Endothelial cell of umbilical vein (primary cell): ENCODE results near the gene C1orf116. TPM values are rescaled to one million over a fixed set of nuclear protein-coding genes. Genes with fewer than 3 reads are reported as not detected.

Experiments used
- BruUV-seq: library from RNA; stranded (reverse); fragments of 400-500 nt; replicated peaks from 2 replicates; lab custom pipeline; 2021; lab: Mats Ljungman, UMichigan
- CTCF ChIA-PET: fragments of 300-600, 350-600 bp; sonication (Branson Sonifier 250); formaldehyde crosslinking; loops from one replicate; lab custom pipeline; 2021; ENCODE audit warnings: antibody characterized with exemption, inconsistent platforms; lab: Charles Lee
- POLR2A ChIA-PET: fragments of 300-600, 350-600 bp; sonication (Branson Sonifier 250); formaldehyde crosslinking; loops from one replicate; lab custom pipeline; 2021; ENCODE audit warnings: antibody characterized with exemption, inconsistent platforms; lab: Charles Lee
- DNase-seq: peaks from one replicate; pipeline ENCODE4 v3.0.0-alpha.2; 2011; ENCODE audit warnings: low read depth, low spot score
- FAIRE-seq: peaks from 2 replicates; lab custom pipeline; 2011; peaks lifted over from hg19 to GRCh38; lab: Jason Lieb, UNC
- H2AFZ ChIP-seq: 2 replicates; pipeline ENCODE4 v1.6.0; 2012; ENCODE audit warnings: low read depth, low read length, control low read depth, inconsistent platforms
- H3K27ac ChIP-seq: 2 replicates; pipeline ENCODE4 v1.5.1; 2011; ENCODE audit warnings: low read depth, mild to moderate bottlenecking, control low read depth, low read length, moderate library complexity; ENCODE audit not compliant: insufficient read depth
- H3K27me3 ChIP-seq, 2 experiments: 2 replicates each; pipeline versions ENCODE4 v1.6.0 to v1.6.1; 2011; ENCODE audit warnings: low read length in 2 of 2, mixed read lengths in 1 of 2; ENCODE audit not compliant: control insufficient read depth in 2 of 2, insufficient read depth in 2 of 2
- H3K36me3 ChIP-seq, 2 experiments: 2 replicates in 1 of 2; 3 replicates in 1 of 2; pipeline ENCODE4 v1.5.1; 2011; ENCODE audit warnings: low read length in 2 of 2, mild to moderate bottlenecking in 1 of 2, moderate library complexity in 1 of 2; ENCODE audit not compliant: control insufficient read depth in 2 of 2, insufficient read depth in 2 of 2; ENCODE audit errors: extremely low read depth in 1 of 2
- H3K4me1 ChIP-seq: 3 replicates; pipeline ENCODE4 v1.5.1; 2011; ENCODE audit warnings: mild to moderate bottlenecking, low read length; ENCODE audit not compliant: control insufficient read depth, insufficient read depth; ENCODE audit errors: extremely low read depth
- H3K4me2 ChIP-seq: 2 replicates; pipeline ENCODE4 v1.6.1; 2011; ENCODE audit warnings: low read length, control low read depth, mixed read lengths; ENCODE audit not compliant: insufficient read depth
- H3K4me3 ChIP-seq, 3 experiments: fragments of 200-600 bp in 1 of 3; sonication (generic), shearing (Covaris generic) in 1 of 3; replicated peaks in 1 of 3; 2 replicates each; pipeline ENCODE4 v1.5.1; 2011 to 2016; ENCODE audit warnings: control low read depth in 3 of 3, low read length in 3 of 3, mild to moderate bottlenecking in 2 of 3, inconsistent platforms in 1 of 3, low read depth in 1 of 3, moderate library complexity in 1 of 3; ENCODE audit not compliant: insufficient read depth in 1 of 3
- H3K79me2 ChIP-seq: 2 replicates; pipeline ENCODE4 v1.6.0; 2012; ENCODE audit warnings: low read length, inconsistent platforms; ENCODE audit not compliant: control insufficient read depth, insufficient read depth
- H3K9ac ChIP-seq: replicated peaks from 2 replicates; pipeline ENCODE3; 2011; ENCODE audit warnings: low read length, control low read depth; ENCODE audit not compliant: insufficient read depth; ENCODE audit errors: extremely low read depth
- H3K9me1 ChIP-seq: replicated peaks from 3 replicates; pipeline ENCODE4 v1.6.0; 2011; ENCODE audit warnings: mild to moderate bottlenecking, low read length; ENCODE audit not compliant: control insufficient read depth, insufficient read depth; ENCODE audit errors: extremely low read depth
- H3K9me3 ChIP-seq: replicated peaks from 2 replicates; pipeline ENCODE4 v1.5.1; 2012; ENCODE audit warnings: low read length, inconsistent platforms; ENCODE audit not compliant: control insufficient read depth, insufficient read depth
- H4K20me1 ChIP-seq: replicated peaks from 2 replicates; pipeline ENCODE3; 2011; ENCODE audit warnings: mild to moderate bottlenecking, low read length; ENCODE audit not compliant: control insufficient read depth, insufficient read depth; ENCODE audit errors: extremely low read depth
- EZH2 ChIP-seq: IDR thresholded peaks from 2 replicates; pipeline ENCODE4 v1.6.1; 2012; ENCODE audit warnings: borderline replicate concordance, low read depth, mild to moderate bottlenecking, moderate library complexity, low read length, inconsistent platforms; ENCODE audit not compliant: severe bottlenecking
- FOS ChIP-seq: IDR thresholded peaks from 2 replicates; pipeline ENCODE4 v1.6.1; 2011; ENCODE audit warnings: mild to moderate bottlenecking, low read length, moderate library complexity, borderline replicate concordance; ENCODE audit not compliant: insufficient read depth
- GATA2 ChIP-seq: IDR thresholded peaks from 2 replicates; pipeline ENCODE4 v1.7.0; 2011; ENCODE audit warnings: low read depth, mild to moderate bottlenecking, moderate library complexity, mixed read lengths, low read length; ENCODE audit not compliant: insufficient read length, insufficient read depth
- JUN ChIP-seq: IDR thresholded peaks from 2 replicates; pipeline ENCODE4 v1.6.1; 2011; ENCODE audit warnings: borderline replicate concordance, low read depth; ENCODE audit not compliant: insufficient read length, insufficient read depth
- MAX ChIP-seq: IDR thresholded peaks from 2 replicates; pipeline ENCODE4 v1.6.1; 2011; ENCODE audit not compliant: insufficient read depth, insufficient read length
- MYC ChIP-seq: IDR thresholded peaks from one replicate; pipeline ENCODE4 v1.6.1; 2011; ENCODE audit warnings: mild to moderate bottlenecking, low read depth, low read length
- POLR2A ChIP-seq: IDR thresholded peaks from 2 replicates; pipeline ENCODE4 v1.6.1; 2012; ENCODE audit warnings: low read depth, mild to moderate bottlenecking, control low read depth, low read length
- POLR2AphosphoS5 ChIP-seq: IDR thresholded peaks from 2 replicates; pipeline ENCODE4 v1.6.1; 2012; ENCODE audit warnings: low read depth, mild to moderate bottlenecking, control low read depth, low read length, moderate library complexity; ENCODE audit not compliant: insufficient read depth
- dilution Hi-C: fragments of 300-500 bp; cut with MboI; formaldehyde crosslinking; loops from one replicate; pipeline ENCODE4 v1.15.0; 2019; ENCODE audit warnings: low sequenced_read_pairs; ENCODE audit not compliant: extremely low pct_ligation_motif_present
- intact Hi-C: fragments of 100-400 bp; cut with micrococcal nuclease; formaldehyde crosslinking; loops from one replicate; pipeline ENCODE4 v1.10.0; 2022
- polyA plus RNA-seq, 4 experiments: library from polyadenylated mRNA; depleted of rRNA in 3 of 4; stranded (reverse) in 3 of 4; unstranded in 1 of 4; fragments of >200 nt; gene quantifications; 2 replicates each; pipeline versions ENCODE4 v1.2.1 to v1.2.3, GENCODE V29; 2011 to 2012; ENCODE audit warnings: missing spikeins in 1 of 4
- total RNA-seq: library from RNA; stranded (reverse); gene quantifications from 2 replicates; pipeline ENCODE4 v1.2.3, GENCODE V29; 2021
- TF ChIP-seq, protein P1 (sequence below), 2 donors: IDR thresholded peaks; 1 replicate in 1 of 2; 2 replicates in 1 of 2; pipeline ENCODE4 v1.5.1; 2011; ENCODE audit warnings: low read length in 2 of 2, mild to moderate bottlenecking in 2 of 2, moderate library complexity in 2 of 2, control low read depth in 1 of 2, inconsistent platforms in 1 of 2, low read depth in 1 of 2; ENCODE audit not compliant: insufficient read depth in 1 of 2; ENCODE audit errors: extremely low read depth in 1 of 2

The C1orf116 gene
- total and polyA plus RNA-seq, 2 donors (not counting 3 experiments of a cell fraction or from before 2014, with no cell fraction given): 0.07 TPM; not detected in 1

DNA sequence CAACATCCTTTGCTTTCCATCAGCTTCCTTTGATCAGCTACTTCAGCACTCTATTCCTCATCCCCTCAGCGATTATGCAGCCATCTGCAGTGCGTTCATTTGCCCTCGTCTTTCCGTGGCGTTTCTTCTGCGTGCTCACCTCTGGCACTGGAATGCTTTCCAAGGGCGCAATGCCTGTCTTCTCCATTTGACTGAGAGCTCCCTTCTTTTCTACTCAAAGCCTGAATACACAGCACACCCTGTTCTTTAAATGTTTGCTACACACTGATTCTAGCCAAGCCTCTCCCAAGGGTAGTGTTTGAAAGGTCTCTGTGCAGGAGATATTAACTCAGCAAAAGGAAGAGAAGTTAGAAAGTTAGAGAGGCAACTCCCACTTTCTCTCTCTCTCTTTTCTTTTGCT is 22.6 kb downstream of the C1orf116 start:
- H3K9me3 ChIP-seq: no peaks in the 10 kb centered on the region
- BruUV-seq: no TSS peak
- no peak overlapping the region for H3K9ac ChIP-seq
- no peak for DNase-seq
- no peak overlapping the region for H3K4me2 ChIP-seq
- no peaks in the 10 kb centered on the region for H3K9me1 ChIP-seq
- ChIA-PET POLR2A (no interaction called here), CTCF (no interaction called here)
- no peak for FAIRE-seq
- TF ChIP-seq FOS: no peak
- no peak for TF ChIP-seq JUN
- no peak for TF ChIP-seq MYC
- no peak for TF ChIP-seq GATA2
- no peak for TF ChIP-seq POLR2AphosphoS5
- TF ChIP-seq, protein P1, sequence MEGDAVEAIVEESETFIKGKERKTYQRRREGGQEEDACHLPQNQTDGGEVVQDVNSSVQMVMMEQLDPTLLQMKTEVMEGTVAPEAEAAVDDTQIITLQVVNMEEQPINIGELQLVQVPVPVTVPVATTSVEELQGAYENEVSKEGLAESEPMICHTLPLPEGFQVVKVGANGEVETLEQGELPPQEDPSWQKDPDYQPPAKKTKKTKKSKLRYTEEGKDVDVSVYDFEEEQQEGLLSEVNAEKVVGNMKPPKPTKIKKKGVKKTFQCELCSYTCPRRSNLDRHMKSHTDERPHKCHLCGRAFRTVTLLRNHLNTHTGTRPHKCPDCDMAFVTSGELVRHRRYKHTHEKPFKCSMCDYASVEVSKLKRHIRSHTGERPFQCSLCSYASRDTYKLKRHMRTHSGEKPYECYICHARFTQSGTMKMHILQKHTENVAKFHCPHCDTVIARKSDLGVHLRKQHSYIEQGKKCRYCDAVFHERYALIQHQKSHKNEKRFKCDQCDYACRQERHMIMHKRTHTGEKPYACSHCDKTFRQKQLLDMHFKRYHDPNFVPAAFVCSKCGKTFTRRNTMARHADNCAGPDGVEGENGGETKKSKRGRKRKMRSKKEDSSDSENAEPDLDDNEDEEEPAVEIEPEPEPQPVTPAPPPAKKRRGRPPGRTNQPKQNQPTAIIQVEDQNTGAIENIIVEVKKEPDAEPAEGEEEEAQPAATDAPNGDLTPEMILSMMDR (IDR thresholded peaks at IDR 0.05; ENCODE audit: extremely low read depth in 1 of 2, insufficient read depth in 1 of 2, low read depth in 1 of 2, low read length in 2 of 2): no peak
- TF ChIP-seq POLR2A: no peak
- TF ChIP-seq EZH2: no peak
- no peak for TF ChIP-seq MAX
- H3K4me1 ChIP-seq: no peaks in the 10 kb centered on the region
- peaks cover 9 to 10% of the 10 kb centered on the region in 2 experiments for H3K27me3 ChIP-seq
- H2AFZ ChIP-seq: no peak overlapping the region
- no peak overlapping the region for H3K4me3 ChIP-seq
- H3K27ac ChIP-seq: no peak overlapping the region
- H4K20me1 ChIP-seq: no peaks in the 10 kb centered on the region
- H3K36me3 ChIP-seq: no peaks in the 10 kb centered on the region
- H3K79me2 ChIP-seq: no peaks in the 10 kb centered on the region
- dilution Hi-C loops: no loop called here
- intact Hi-C loops: no loop called here
